Bronchial epithelial cell (primary cell): Measurements from ENCODE around the gene PLEKHG1. TPM values are rescaled to one million over a fixed set of nuclear protein-coding genes. Genes with fewer than 3 reads are reported as not detected.

ENCODE experiments used
- DNase-seq: peaks from one replicate; pipeline ENCODE4 v3.0.0-alpha.2; 2010; ENCODE audit warnings: low read depth
- FAIRE-seq: peaks from 2 replicates; lab custom pipeline; 2011; peaks lifted over from hg19 to GRCh38; lab: Jason Lieb, UNC
- H3K27me3 ChIP-seq: 2 replicates; pipeline ENCODE4 v1.5.1; 2011; ENCODE audit warnings: low read length; ENCODE audit not compliant: control insufficient read depth, insufficient read depth
- H3K36me3 ChIP-seq: 2 replicates; pipeline ENCODE4 v1.5.1; 2011; ENCODE audit warnings: low read length; ENCODE audit not compliant: control insufficient read depth, insufficient read depth
- H3K4me3 ChIP-seq: 2 replicates; pipeline ENCODE4 v1.5.1; 2011; ENCODE audit warnings: mild to moderate bottlenecking, low read depth, low read length, control low read depth
- CTCF ChIP-seq: IDR thresholded peaks from 2 replicates; pipeline ENCODE4 v1.5.1; 2011; ENCODE audit warnings: mild to moderate bottlenecking, moderate library complexity, low read length, control low read depth, inconsistent platforms; ENCODE audit not compliant: insufficient read depth, severe bottlenecking
- total RNA-seq: library from RNA; depleted of rRNA; stranded (reverse); fragments of >200 nt; gene quantifications from 2 replicates; pipeline ENCODE4 v1.2.1, GENCODE V29; 2014

PLEKHG1 gene
- total RNA-seq, 1 donor from 2014 or later = 10.5 TPM

- no peak overlapping the region for H3K4me3 ChIP-seq
- FAIRE-seq (no peak), DNase-seq (no peak)
- H3K27me3 ChIP-seq = no peaks in the 10 kb centered on the region
- TF ChIP-seq CTCF = no peak
- H3K36me3 ChIP-seq = no peaks in the 10 kb centered on the region
These were observed 17.4 kb downstream of the PLEKHG1 start for GRCh38 chr6:150617062-150617461.

- no peaks in the 10 kb centered on the region for H3K36me3 ChIP-seq
- peak; percentile 26 for DNase-seq
- FAIRE-seq = no peak
- no peak for TF ChIP-seq CTCF
- no peak overlapping the region for H3K4me3 ChIP-seq
- no peaks in the 10 kb centered on the region for H3K27me3 ChIP-seq
These were observed 18.1 kb downstream of the PLEKHG1 start for GRCh38 chr6:150617496-150618460.

GRCh38 chr6:150619275-150619674 is 19.6 kb downstream of the PLEKHG1 start:
- Histone ChIP-seq H3K36me3 (no peaks in the 10 kb centered on the region), H3K4me3 (no peak overlapping the region), H3K27me3 (no peaks in the 10 kb centered on the region)
- DNase-seq (no peak), FAIRE-seq (no peak)
- no peak for TF ChIP-seq CTCF

GRCh38 chr6:150620244-150620643 is 20.6 kb downstream of the PLEKHG1 start:
- H3K4me3 ChIP-seq = no peak overlapping the region
- DNase-seq (no peak), FAIRE-seq (no peak)
- no peaks in the 10 kb centered on the region for H3K27me3 ChIP-seq
- H3K36me3 ChIP-seq = peaks cover under 1% of the 10 kb centered on the region
- no peak for TF ChIP-seq CTCF

- Histone ChIP-seq H3K27me3 (no peaks in the 10 kb centered on the region), H3K36me3 (peaks cover 2% of the 10 kb centered on the region), H3K4me3 (no peak overlapping the region)
- no peak for FAIRE-seq
- no peak for DNase-seq
- TF ChIP-seq CTCF = no peak
These were observed 21.1 kb downstream of the PLEKHG1 start for GRCh38 chr6:150620763-150621162.

GRCh38 chr6:150622476-150622875 is 22.8 kb downstream of the PLEKHG1 start:
- no peak for TF ChIP-seq CTCF
- Histone ChIP-seq H3K27me3 (no peaks in the 10 kb centered on the region), H3K36me3 (peaks cover 2% of the 10 kb centered on the region), H3K4me3 (no peak overlapping the region)
- FAIRE-seq (no peak), DNase-seq (no peak)
